Stimulated activated CD4-positive, alpha-beta T cell treated with anti-CD3 and anti-CD28 coated beads, Interleukin-15, amount 100 ng/mL, for 1 hour (primary cell): ENCODE data around the gene NXN.
"Not testable (repeated sequence)": the region's sequence is repeated elsewhere in the genome, so short reads cannot be mapped to it uniquely, and the experiment has no call there.

Experiments
- DNase-seq, 2 donors: peaks; one replicate each; pipeline ENCODE4 v3.0.0-alpha.2; 2020; ENCODE audit warnings: low read depth in 1 of 2, low spot score in 1 of 2

NXN gene

GRCh38 chr17:923633-924032 lies 55.9 kb downstream of the NXN start:
- no peak for DNase-seq

GRCh38 chr17:921161-921560 lies 58.4 kb downstream of the NXN start:
- no peak for DNase-seq

- DNase-seq, result no peak
Observed at GRCh38 chr17:920190-920589, 59.4 kb downstream of the NXN start.

- no peak for DNase-seq
Observed at GRCh38 chr17:917941-918740, 61.4 kb downstream of the NXN start.

DNA sequence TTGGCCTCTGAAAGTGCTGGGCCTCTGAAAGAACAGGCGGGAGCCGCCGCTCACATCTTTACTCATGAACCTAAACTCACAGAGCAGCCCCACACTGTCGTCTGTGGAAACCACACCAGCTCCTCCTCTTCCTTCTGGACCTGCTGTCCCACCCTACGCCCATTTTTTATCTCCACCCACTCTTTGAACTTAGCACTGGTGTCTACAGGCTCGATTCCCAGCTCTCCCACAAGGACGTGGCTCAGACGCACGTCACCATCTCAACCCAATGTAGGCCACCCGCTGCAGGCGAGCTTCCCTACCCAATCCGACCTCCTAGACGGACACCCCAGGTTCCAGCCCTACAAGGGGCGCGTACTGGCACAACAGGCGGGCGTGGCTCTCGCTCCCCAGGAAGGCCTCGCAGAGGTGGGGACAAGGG lies 62.2 kb downstream of the NXN start:
- no peak for DNase-seq

- DNase-seq, result no peak
Observed at GRCh38 chr17:916315-916714, 63.3 kb downstream of the NXN start.

DNA sequence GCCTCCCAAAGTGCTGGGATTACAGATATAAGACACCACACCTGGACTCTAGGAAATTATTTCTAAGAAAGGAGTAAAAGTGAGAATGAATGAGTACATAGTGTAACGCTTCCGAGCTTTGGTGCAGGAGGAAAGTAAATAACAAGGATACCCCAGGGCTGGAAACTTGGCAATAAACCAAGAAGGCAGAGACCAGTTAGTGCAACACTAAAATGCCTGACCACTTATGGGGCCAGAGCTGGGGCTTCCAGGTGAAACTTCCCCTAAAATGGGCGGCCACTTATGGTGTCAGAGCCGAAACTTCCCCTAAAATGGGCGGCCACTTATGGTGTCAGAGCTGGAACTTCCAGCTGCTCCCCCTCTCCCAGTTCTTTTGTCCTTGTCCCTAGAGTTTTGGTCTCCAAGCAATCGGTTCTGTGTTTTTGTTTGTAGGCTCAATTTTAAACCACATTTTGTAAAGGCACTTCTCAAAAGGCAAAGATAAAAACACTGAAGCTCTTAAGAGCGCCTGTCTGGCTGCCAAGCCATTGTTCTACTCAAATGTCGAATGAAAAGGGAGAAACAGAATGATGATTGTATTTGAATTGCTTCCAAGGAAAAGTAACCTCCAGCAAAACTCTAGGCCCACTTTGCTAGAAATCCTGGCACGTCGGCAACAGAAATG lies 63.9 kb downstream of the NXN start:
- no peak for DNase-seq

DNA sequence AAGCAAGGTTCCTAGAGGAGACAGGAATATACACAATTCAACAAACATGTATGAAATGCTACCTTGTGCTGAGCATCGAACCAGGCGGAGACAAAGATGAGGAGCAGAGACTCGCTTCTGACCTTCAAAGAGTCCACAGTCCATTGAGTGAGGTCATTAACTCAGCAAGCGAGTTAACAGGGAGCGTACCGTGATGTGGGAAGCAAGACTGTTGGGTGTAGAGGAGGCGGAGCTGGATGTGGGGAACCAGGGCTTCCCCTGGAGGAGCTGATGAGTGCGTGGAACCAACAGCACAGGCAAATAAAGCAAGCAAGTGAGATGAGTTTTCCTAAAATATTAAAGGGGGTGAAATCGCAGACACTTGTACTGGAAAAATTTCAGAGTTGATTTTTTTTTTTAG lies 65.0 kb downstream of the NXN start:
- no peak for DNase-seq

- no peak for DNase-seq
Observed at GRCh38 chr17:913207-913606, 66.4 kb downstream of the NXN start.

DNA sequence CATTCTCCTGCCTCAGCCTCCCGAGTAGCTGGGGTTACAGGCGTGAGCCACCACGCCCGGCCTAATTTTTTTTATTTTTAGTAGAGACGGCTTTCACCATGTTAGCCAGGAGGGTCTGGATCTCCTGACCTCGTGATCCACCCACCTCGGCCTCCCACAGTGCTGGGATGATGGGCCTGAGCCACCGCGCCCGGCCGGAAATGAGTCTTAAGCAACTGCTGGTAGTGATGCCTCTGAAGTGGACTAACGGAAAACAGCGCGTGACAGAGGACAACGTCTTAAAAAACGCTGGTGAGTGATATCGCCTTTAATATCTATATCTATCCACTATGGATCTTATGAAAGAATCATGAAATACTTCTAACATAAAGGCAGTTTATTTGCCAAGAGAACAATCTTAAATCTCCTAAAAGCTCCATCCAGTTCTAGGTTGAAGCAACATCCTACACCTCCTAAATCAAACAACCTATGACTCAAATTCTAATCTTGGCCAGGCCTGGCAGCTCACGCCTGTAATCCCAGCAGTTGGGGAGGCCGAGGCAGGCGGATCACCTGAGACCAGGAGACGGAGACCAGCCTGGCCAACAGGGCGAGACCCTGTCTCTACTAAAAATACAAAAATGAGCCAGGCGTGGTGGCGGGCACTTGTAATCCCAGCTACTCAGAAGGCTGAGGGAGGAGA lies 69.8 kb downstream of the NXN start:
- DNase-seq, result no peak

DNA sequence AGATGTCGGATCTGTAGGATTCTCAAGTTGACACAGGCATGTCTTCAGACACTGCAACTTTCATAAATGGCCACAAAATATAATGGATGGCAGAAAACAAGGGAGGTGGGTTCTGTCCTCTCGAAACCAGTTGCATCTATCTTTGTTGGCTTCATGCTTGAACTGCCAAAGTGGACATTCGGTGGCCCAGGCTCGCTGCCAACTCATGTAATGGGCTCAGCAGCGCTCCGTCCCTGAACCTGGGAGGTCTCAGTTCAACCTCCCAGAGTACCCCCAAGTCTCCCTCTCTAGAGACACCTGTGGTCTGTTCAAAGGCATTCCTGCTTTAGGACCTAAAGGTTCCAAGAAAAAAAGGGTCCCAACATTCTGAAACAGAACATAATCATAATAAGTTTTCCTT lies 71.9 kb downstream of the NXN start:
- DNase-seq, result no peak

DNA sequence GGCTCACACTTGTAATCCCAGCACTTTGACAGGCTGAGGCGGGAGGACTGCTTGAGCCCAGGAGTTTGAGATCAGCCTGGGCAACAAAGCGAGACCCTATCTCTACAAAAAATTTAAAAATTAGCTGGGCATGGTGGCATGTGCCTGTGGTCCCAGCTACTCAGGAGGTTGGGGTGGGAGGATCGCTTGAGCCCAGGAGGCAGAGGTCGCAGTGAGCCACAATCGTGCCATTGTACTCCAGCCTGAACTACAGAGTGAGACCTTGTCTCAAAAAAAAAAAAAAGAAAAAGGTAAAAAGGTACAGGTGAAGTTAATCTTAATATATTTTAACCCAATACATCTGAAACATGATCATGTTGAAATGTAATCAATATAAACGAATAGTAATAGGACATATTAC lies 73.9 kb downstream of the NXN start:
- not testable (repeated sequence) for DNase-seq

GRCh38 chr17:903691-904481 lies 75.7 kb downstream of the NXN start:
- DNase-seq, result no peak

- no peak for DNase-seq
Observed at GRCh38 chr17:902463-902862, 77.1 kb downstream of the NXN start.

- no peak for DNase-seq
Observed at GRCh38 chr17:901964-902363, 77.6 kb downstream of the NXN start.

DNA sequence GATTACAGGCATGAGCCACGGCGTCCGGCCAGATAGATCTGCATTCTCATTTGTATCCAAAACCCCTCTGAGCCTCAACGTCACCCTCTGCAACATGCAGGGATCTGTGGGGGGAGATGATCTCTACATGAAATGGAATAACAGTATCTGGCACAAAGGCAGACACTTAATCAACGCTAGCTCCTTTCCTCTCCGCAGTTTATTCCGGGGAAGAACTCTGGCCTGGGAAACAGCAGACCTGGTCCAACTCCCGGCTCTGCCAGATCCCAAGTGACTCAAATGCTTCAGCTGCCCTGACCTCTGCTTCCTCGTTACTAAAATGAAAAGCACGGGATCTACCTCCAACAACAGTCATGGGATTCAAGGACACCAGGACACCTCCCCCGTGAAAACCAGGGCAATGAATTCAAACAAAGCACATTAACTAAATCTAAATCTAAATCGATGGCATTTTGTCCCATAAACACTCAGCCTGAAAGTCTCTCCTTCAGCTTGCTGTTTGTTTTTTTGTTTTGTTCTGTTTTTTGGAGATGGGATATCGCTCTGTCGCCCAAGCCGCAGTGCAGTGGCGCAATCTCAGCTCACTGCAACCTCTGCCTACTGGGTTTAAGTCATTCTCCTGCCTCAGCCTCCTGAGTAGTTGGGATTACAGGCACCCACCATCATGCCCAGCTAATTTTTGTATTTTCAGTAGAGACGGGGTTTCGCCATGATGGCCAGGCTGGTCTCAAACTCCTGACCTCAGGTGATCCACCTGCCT lies 78.2 kb downstream of the NXN start:
- DNase-seq, result no peak

- no peak for DNase-seq
Observed at GRCh38 chr17:900336-900934, 79.1 kb downstream of the NXN start.

- no peak for DNase-seq
Observed at GRCh38 chr17:897970-898619, 81.5 kb downstream of the NXN start.

- no peak for DNase-seq
Observed at GRCh38 chr17:896953-897661, 82.5 kb downstream of the NXN start.
